GM12801 (cell line): ENCODE measurements around the gene BAAT.

Experiments used
- TF ChIP-seq, protein P1 (sequence below): IDR thresholded peaks from one replicate; pipeline ENCODE4 v1.5.1; 2011; ENCODE audit warnings: control low read depth; ENCODE audit not compliant: insufficient read length; ENCODE audit errors: extremely low read depth

BAAT gene

DNA sequence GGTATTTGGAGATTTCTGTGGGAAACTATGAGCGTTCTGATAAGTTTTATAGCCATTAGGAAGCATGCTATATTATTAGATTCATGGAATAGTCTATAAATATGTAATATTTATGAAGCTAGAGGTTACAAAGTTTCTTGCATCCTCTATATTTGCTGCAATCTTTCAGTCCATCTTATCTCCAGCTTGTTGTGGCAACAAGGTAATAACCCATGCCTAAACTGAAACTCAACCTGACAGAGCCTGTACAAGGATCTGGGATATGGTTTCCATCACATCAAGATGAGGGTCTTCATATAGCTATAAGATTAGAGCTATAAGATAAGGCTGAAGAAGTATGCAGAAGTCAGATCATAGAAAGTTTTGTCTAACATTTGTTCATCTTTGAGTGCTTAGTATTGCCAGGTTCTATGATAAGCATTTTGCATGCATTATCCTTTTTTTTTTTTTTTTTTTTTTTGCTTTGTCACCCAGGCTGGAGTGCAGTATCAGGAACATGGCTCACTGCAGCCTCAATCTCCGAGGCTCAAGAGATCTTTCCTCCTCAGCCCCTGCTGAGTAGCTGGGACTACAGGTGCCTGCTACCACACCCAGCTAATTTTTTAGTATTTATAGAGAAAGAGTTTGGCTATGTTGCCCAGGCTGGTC lies 14.8 kb downstream of the BAAT start:
- TF ChIP-seq, protein P1, sequence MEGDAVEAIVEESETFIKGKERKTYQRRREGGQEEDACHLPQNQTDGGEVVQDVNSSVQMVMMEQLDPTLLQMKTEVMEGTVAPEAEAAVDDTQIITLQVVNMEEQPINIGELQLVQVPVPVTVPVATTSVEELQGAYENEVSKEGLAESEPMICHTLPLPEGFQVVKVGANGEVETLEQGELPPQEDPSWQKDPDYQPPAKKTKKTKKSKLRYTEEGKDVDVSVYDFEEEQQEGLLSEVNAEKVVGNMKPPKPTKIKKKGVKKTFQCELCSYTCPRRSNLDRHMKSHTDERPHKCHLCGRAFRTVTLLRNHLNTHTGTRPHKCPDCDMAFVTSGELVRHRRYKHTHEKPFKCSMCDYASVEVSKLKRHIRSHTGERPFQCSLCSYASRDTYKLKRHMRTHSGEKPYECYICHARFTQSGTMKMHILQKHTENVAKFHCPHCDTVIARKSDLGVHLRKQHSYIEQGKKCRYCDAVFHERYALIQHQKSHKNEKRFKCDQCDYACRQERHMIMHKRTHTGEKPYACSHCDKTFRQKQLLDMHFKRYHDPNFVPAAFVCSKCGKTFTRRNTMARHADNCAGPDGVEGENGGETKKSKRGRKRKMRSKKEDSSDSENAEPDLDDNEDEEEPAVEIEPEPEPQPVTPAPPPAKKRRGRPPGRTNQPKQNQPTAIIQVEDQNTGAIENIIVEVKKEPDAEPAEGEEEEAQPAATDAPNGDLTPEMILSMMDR: no peak

DNA sequence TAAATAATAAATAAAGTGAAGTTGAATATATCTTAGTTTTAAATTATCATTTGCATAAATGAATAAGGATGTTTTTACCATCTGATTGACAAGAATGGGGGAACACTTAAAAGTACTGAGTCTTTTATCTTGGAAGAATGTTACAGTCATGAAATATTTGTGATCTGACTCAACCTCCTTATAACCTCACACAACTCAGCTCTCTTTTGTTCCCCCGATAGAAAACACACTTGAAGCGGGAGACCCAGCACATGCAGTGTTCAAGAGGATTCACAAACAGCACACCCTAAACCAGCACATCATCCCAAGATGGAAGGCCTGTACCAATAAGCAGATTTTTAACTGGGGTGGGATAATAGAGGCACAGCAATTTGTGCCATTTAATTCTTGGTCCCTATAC lies 15.5 kb downstream of the BAAT start:
- TF ChIP-seq, protein P1: no peak

DNA sequence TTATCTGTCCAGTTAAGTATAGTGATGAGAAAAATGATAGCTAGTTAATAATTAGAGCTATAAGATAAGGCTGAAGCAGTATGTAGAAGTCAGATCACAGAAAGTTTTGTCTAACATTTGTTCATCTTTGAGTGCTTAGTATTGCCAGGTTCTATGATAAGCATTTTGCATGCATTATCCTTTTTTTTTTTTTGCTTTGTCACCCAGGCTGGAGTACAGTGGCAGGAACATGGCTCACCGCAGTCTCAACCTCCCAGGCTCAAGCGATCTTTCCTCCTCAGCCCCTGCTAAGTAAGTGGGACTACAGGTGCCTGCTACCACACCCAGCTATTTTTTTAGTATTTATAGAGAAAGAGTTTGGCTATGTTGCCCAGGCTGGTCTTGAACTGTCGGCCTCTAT lies 17.5 kb downstream of the BAAT start:
- TF ChIP-seq, protein P1: no peak

DNA sequence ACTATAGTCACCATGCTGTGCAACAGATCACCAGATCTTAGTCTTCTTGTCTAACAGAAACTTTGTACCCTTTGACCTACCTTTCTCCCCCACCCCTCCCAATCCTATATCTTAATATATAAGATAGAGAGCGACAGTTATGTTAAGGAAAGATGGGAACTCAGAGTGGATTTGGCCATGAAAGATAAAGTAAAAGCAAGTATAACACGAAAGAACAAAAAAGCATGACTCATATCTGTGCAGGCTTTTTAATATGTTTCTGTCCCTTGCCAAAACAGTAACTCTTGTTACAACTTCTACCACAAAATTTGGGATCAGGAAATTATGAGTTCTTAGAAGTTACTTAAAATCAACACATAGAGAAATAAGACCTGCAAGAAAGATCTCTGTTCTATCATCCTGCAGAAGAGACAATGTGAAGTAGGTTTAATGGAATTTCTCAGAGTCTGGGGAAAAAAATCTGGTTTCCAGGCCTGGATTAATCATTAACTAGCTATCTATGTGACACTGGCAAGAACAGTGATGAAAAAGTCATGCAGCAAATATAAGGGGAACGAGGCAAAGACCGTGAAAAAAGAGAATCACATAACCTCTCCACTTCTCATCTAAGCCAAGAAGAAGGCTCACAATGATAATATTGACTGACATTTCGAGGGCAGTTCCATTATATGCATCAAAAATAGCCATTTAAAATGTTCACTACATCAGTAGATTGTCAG lies 18.6 kb downstream of the BAAT start:
- TF ChIP-seq, protein P1: no peak

- TF ChIP-seq, protein P1: no peak
These were observed 19.6 kb downstream of the BAAT start for GRCh38 chr9:101365181-101365580.

GRCh38 chr9:101362450-101362849 lies 22.4 kb downstream of the BAAT start:
- TF ChIP-seq, protein P1: no peak

DNA sequence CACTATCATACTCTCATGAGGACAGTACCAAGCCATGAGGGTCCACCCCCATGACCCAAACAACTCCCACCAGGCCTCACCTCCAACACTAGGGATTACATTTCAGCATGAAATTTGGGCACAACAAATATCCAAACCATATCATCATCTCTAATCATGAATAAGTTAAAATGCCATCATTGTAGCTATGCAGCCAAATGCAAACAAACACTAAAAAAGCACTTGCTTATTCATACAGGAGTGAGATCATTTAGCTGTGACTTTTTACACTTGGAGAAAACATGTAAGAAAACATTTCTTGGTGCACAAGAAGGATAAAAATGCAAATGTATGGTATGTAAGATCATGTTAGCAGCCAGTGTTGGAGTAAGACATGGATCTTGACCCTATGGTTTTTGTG lies 24.2 kb downstream of the BAAT start:
- TF ChIP-seq, protein P1: no peak
